ENCODE measurements around the gene FBXW11. TPM values are rescaled to one million over a fixed set of nuclear protein-coding genes. Genes with fewer than 3 reads are reported as not detected.

FBXW11 gene
- total RNA-seq, 2 donors from 2014 or later, result 25.9 to 35.5 TPM

- no peaks in the 10 kb centered on the region for H3K4me1 ChIP-seq
- no peak overlapping the region for H3K9ac ChIP-seq (ENCODE audit: low read depth in 2 of 2, low read length in 2 of 2)
- no peaks in the 10 kb centered on the region for H3K36me3 ChIP-seq
- no peak for TF ChIP-seq CTCF (IDR thresholded peaks at IDR 0.05)
- H3K4me3 ChIP-seq, result no peak overlapping the region
- H3K27ac ChIP-seq, result no peak overlapping the region
- H3K9me3 ChIP-seq, result no peaks in the 10 kb centered on the region
- no peaks in the 10 kb centered on the region for H3K27me3 ChIP-seq
- DNase-seq, result no peak
- intact Hi-C loops (cut with DNase I), result no loop called here
Measured at GRCh38 chr5:171914726-171915338, 91.6 kb downstream of the FBXW11 start.

- H3K9me3 ChIP-seq, result no peaks in the 10 kb centered on the region
- no peaks in the 10 kb centered on the region for H3K4me1 ChIP-seq
- intact Hi-C loops (cut with DNase I), result loop anchor here (2.0 kb wide), 1 partner anchor 127 kb away; no protein-coding TSS in a partner anchor
- TF ChIP-seq CTCF (IDR thresholded peaks at IDR 0.05), result no peak
- no peak for DNase-seq
- no peaks in the 10 kb centered on the region for H3K36me3 ChIP-seq
- no peak overlapping the region for H3K27ac ChIP-seq
- H3K27me3 ChIP-seq, result no peaks in the 10 kb centered on the region
- no peak overlapping the region for H3K4me3 ChIP-seq
- no peak overlapping the region for H3K9ac ChIP-seq (ENCODE audit: low read depth in 2 of 2, low read length in 2 of 2)
Measured at GRCh38 chr5:171913987-171914273, 92.5 kb downstream of the FBXW11 start.

- H3K27ac ChIP-seq, result no peak overlapping the region
- H3K4me1 ChIP-seq, result no peaks in the 10 kb centered on the region
- intact Hi-C loops (cut with DNase I), result no loop called here
- no peak overlapping the region for H3K9ac ChIP-seq (ENCODE audit: low read depth in 2 of 2, low read length in 2 of 2)
- H3K4me3 ChIP-seq, result no peak overlapping the region
- H3K27me3 ChIP-seq, result no peaks in the 10 kb centered on the region
- no peaks in the 10 kb centered on the region for H3K36me3 ChIP-seq
- TF ChIP-seq CTCF (IDR thresholded peaks at IDR 0.05), result no peak
- no peak for DNase-seq
- H3K9me3 ChIP-seq, result no peaks in the 10 kb centered on the region
Measured at GRCh38 chr5:171911152-171911551, 95.3 kb downstream of the FBXW11 start.

GRCh38 chr5:171908638-171909037 is 97.8 kb downstream of the FBXW11 start:
- H3K27ac ChIP-seq, result no peak overlapping the region
- H3K36me3 ChIP-seq, result no peaks in the 10 kb centered on the region
- H3K9me3 ChIP-seq, result no peaks in the 10 kb centered on the region
- no peak overlapping the region for H3K9ac ChIP-seq (ENCODE audit: low read depth in 2 of 2, low read length in 2 of 2)
- intact Hi-C loops (cut with DNase I), result loop anchor here (5.0 kb wide), 2 partner anchors 276 to 491 kb away; partner anchors contain the start of gene FGF18
- no peaks in the 10 kb centered on the region for H3K4me1 ChIP-seq
- H3K4me3 ChIP-seq, result no peak overlapping the region
- no peak for DNase-seq
- TF ChIP-seq CTCF (IDR thresholded peaks at IDR 0.05), result no peak
- no peaks in the 10 kb centered on the region for H3K27me3 ChIP-seq

GRCh38 chr5:171907725-171908343 is 98.6 kb downstream of the FBXW11 start:
- peak; percentile 47 for DNase-seq
- TF ChIP-seq CTCF (IDR thresholded peaks at IDR 0.05), result peak; percentile 78
- H3K36me3 ChIP-seq, result no peaks in the 10 kb centered on the region
- no peak overlapping the region for H3K27ac ChIP-seq
- no peaks in the 10 kb centered on the region for H3K27me3 ChIP-seq
- H3K4me3 ChIP-seq, result no peak overlapping the region
- H3K9ac ChIP-seq (ENCODE audit: low read depth in 2 of 2, low read length in 2 of 2), result no peak overlapping the region
- intact Hi-C loops (cut with DNase I), result loop anchor here (5.0 kb wide), 2 partner anchors 276 to 491 kb away; partner anchors contain the start of gene FGF18
- no peaks in the 10 kb centered on the region for H3K9me3 ChIP-seq
- no peaks in the 10 kb centered on the region for H3K4me1 ChIP-seq

Measured in colonic mucosa (tissue), 4 donors.